HepG2 (cell line): ENCODE data around the gene YLPM1. TPM values are rescaled to one million over a fixed set of nuclear protein-coding genes. Genes with fewer than 3 reads are reported as not detected.

Experiments
- ATAC-seq: fragments of 200-7000 bp; cut with Tn5 transposase; 3 replicates; pipeline ENCODE4 v1.9.1; 2020; ENCODE audit warnings: mild to moderate bottlenecking, moderate library complexity
- BruUV-seq: library from RNA; stranded (reverse); fragments of 400-500 nt; replicated peaks from 2 replicates; lab custom pipeline; 2021; lab: Mats Ljungman, UMichigan
- CTCF ChIA-PET: fragments of 300-600 bp; formaldehyde crosslinking; extraction: SDS; loops from one replicate; lab custom pipeline; 2021; ENCODE audit warnings: low total read pairs, inconsistent platforms, low intra/inter-chr PET ratio; lab: Yijun Ruan, JAX
- POLR2A ChIA-PET: fragments of 350-600 bp; sonication (Branson Sonifier 250); formaldehyde crosslinking; loops from one replicate; lab custom pipeline; 2020; ENCODE audit warnings: antibody characterized with exemption, inconsistent platforms; lab: Yijun Ruan, JAX
- DNase-seq: peaks from one replicate; pipeline ENCODE4 v3.0.0-alpha.2; 2015; ENCODE audit warnings: low spot score
- FAIRE-seq: peaks from 3 replicates; lab custom pipeline; 2011; peaks lifted over from hg19 to GRCh38; lab: Jason Lieb, UNC
- H2AFZ ChIP-seq: one replicate; pipeline ENCODE4 v1.6.1; 2011; ENCODE audit warnings: low read length, inconsistent platforms
- H3K27ac ChIP-seq: fragments of 300-600 bp; 3 replicates; pipeline ENCODE4 v1.8.0; 2011; ENCODE audit warnings: mixed run types, mild to moderate bottlenecking, mixed read lengths, low read length, inconsistent platforms; ENCODE audit not compliant: insufficient read depth; ENCODE audit errors: extremely low read length
- H3K27me3 ChIP-seq, 2 experiments: fragments of 200-600 bp in 1 of 2; 2 replicates in 1 of 2; 3 replicates in 1 of 2; pipeline versions ENCODE4 v1.6.0 to v1.8.0; 2011; ENCODE audit warnings: low read length in 2 of 2, mild to moderate bottlenecking in 2 of 2, moderate library complexity in 2 of 2, inconsistent platforms in 1 of 2; ENCODE audit not compliant: insufficient read depth in 2 of 2, control insufficient read depth in 1 of 2
- H3K36me3 ChIP-seq, 2 experiments: fragments of 200-600 bp in 1 of 2; replicated peaks in 1 of 2; 2 replicates in 1 of 2; 3 replicates in 1 of 2; pipeline versions ENCODE4 v1.5.1 to v1.8.0; 2011; ENCODE audit warnings: low read length in 2 of 2, inconsistent platforms in 1 of 2; ENCODE audit not compliant: insufficient read depth in 2 of 2, control insufficient read depth in 1 of 2
- H3K4me1 ChIP-seq: 2 replicates; pipeline ENCODE4 v1.5.1; 2012; ENCODE audit warnings: low read length, inconsistent platforms; ENCODE audit not compliant: insufficient read depth
- H3K4me2 ChIP-seq: 2 replicates; pipeline ENCODE4 v1.6.0; 2011; ENCODE audit warnings: low read depth, low read length, inconsistent platforms
- H3K4me3 ChIP-seq, 3 experiments: fragments of 200-600 bp in 1 of 3; sonication (generic), shearing (Covaris generic) in 1 of 3; replicated peaks in 1 of 3; 2 replicates each; pipeline ENCODE4 v1.5.1; 2011 to 2016; ENCODE audit warnings: low read length in 3 of 3, inconsistent platforms in 2 of 3, low read depth in 2 of 3, mild to moderate bottlenecking in 2 of 3, control low read depth in 1 of 3, mixed read lengths in 1 of 3; ENCODE audit not compliant: insufficient read depth in 1 of 3
- H3K79me2 ChIP-seq: one replicate; pipeline ENCODE4 v1.6.1; 2011; ENCODE audit warnings: low read length, inconsistent platforms; ENCODE audit not compliant: insufficient read depth
- H3K9ac ChIP-seq: 2 replicates; pipeline ENCODE4 v1.6.0; 2011; ENCODE audit warnings: mild to moderate bottlenecking, low read depth, low read length, inconsistent platforms; ENCODE audit not compliant: insufficient read depth
- H3K9me3 ChIP-seq: 2 replicates; pipeline ENCODE4 v1.5.1; 2012; ENCODE audit warnings: mild to moderate bottlenecking, low read length
- H4K20me1 ChIP-seq: 2 replicates; pipeline ENCODE4 v1.6.0; 2011; ENCODE audit warnings: inconsistent platforms, mild to moderate bottlenecking, low read length, moderate library complexity; ENCODE audit not compliant: insufficient read depth
- CENPX ChIP-seq: sonication (generic); formaldehyde crosslinking; IDR thresholded peaks from 2 replicates; pipeline ENCODE4 v1.9.0; 2021; ENCODE audit warnings: mild to moderate bottlenecking, missing genetic modification reagents, moderate library complexity
- DNMT3B ChIP-seq: conservative IDR thresholded peaks from 2 replicates; pipeline ENCODE4 v1.6.1; 2016; ENCODE audit warnings: missing biosample characterization, control low read depth
- FLYWCH1 ChIP-seq: sonication (generic); formaldehyde crosslinking; IDR thresholded peaks from 2 replicates; pipeline ENCODE4 v1.8.1; 2023; ENCODE audit warnings: mild to moderate bottlenecking, missing genetic modification reagents
- KLF16 ChIP-seq, 2 experiments: sonication (generic) in 1 of 2; formaldehyde crosslinking in 1 of 2; IDR thresholded peaks; 2 replicates each; pipeline versions ENCODE4 v1.6.1 to v1.8.0; 2016 to 2023; ENCODE audit warnings: missing genetic modification reagents in 2 of 2, missing compliant biosample characterization in 1 of 2
- MXI1 ChIP-seq: IDR thresholded peaks from 3 replicates; pipeline ENCODE4 v1.6.1; 2012; ENCODE audit warnings: low read depth, low read length, inconsistent platforms, borderline replicate concordance
- NFE2 ChIP-seq: sonication (generic); formaldehyde crosslinking; IDR thresholded peaks from 2 replicates; pipeline ENCODE4 v1.4.0; 2020; ENCODE audit warnings: missing genetic modification reagents
- SMYD3 ChIP-seq: sonication (generic); formaldehyde crosslinking; IDR thresholded peaks from 2 replicates; pipeline ENCODE4 v1.8.1; 2023; ENCODE audit warnings: mild to moderate bottlenecking, missing genetic modification reagents
- ZFP36 ChIP-seq: fragments of 150-350 bp; IDR thresholded peaks from 2 replicates; pipeline ENCODE4 v1.6.1; 2018; ENCODE audit warnings: borderline replicate concordance, low read length, low read depth; ENCODE audit not compliant: partially characterized antibody
- WGBS: methylation state at CpG from one replicate; pipeline ENCODE4 v1.1.6; 2017; ENCODE audit warnings: low lambda C conversion rate; 5-methylcytosine and 5-hydroxymethylcytosine counted together
- in situ Hi-C: cut with HindIII; loops from 2 replicates; pipeline ENCODE4 v1.10.0; 2017; ENCODE audit warnings: low pct_unique_long_range_greater_than_20kb; ENCODE audit not compliant: extremely low pct_ligation_motif_present
- intact Hi-C: fragments of 100-400 bp; cut with micrococcal nuclease; formaldehyde crosslinking; loops from one replicate; pipeline ENCODE4 v1.10.0; 2022; ENCODE audit not compliant: unreplicated experiment
- polyA plus RNA-seq, 8 experiments: library from polyadenylated mRNA; depleted of rRNA in 3 of 8; stranded (reverse) in 7 of 8; unstranded in 1 of 8; fragments of >200 nt; fragmentation: Illumina TruSeq in 4 of 8; extraction: Trizol in 4 of 8; gene quantifications; 2 replicates each; pipeline versions ENCODE4 v1.2.1 to v1.2.3, GENCODE V29; 2011 to 2016; ENCODE audit warnings: low read depth in 4 of 8, missing spikeins in 1 of 8, mixed read lengths in 1 of 8; ENCODE audit not compliant: insufficient read depth in 1 of 8
- total RNA-seq, 5 experiments: library from RNA; depleted of rRNA; stranded (reverse); fragments of >200 nt; fragmentation: Illumina TruSeq; extraction: Trizol; gene quantifications; 2 replicates each; pipeline ENCODE4 v1.2.3, GENCODE V29; 2016; ENCODE audit warnings: low read depth in 1 of 5
- TF ChIP-seq, protein P1 (sequence below): sonication (generic); formaldehyde crosslinking; IDR thresholded peaks from 2 replicates; pipeline ENCODE4 v1.4.0; 2020; ENCODE audit warnings: missing genetic modification reagents
- TF ChIP-seq, protein P2 (sequence below): sonication (generic); formaldehyde crosslinking; IDR thresholded peaks from 2 replicates; pipeline ENCODE4; 2020; ENCODE audit warnings: missing genetic modification reagents, mild to moderate bottlenecking, borderline replicate concordance
- TF ChIP-seq, protein P3 (sequence below): sonication (generic); formaldehyde crosslinking; IDR thresholded peaks from 2 replicates; pipeline ENCODE4 v1.4.0; 2020; ENCODE audit warnings: missing genetic modification reagents
- TF ChIP-seq, protein P4 (sequence below): sonication (generic); formaldehyde crosslinking; IDR thresholded peaks from 2 replicates; pipeline ENCODE4 v1.4.0; 2020; ENCODE audit warnings: missing genetic modification reagents

Gene YLPM1
- total and polyA plus RNA-seq, 2 of the 13 experiments (the other 11 are each of a cell fraction or from before 2014, with no cell fraction given): 6.7 to 21.9 TPM

DNA sequence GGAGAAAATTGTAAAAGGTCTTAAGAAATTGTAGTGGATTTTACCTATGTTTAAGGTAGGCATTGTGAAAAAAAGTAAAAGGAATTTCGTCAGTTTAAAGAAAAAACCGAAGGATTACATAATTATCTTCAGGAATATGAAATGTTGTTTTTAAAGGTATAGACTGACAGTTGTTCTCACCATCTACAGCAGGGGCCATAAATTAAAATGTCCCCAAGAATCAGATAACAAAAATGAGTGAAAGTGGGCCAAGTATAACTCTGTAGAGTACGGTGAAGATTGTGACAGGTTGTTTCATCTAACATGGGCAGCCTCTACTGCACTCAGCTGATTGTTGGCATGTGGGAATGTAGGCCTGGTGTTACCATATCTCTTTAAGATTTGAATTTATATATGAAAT, 38.3 kb downstream of the YLPM1 start:
- BruUV-seq: no TSS peak
- 98% methylated on average over 3 of the region's 3 CpGs for WGBS
- H3K4me2 ChIP-seq: no peak overlapping the region
- CTCF ChIA-PET: no interaction called here
- FAIRE-seq (no peak), ATAC-seq (no peak), DNase-seq (no peak)
- H3K27me3 ChIP-seq: no peaks in the 10 kb centered on the region
- peaks cover 17 to 57% of the 10 kb centered on the region in 2 experiments for H3K36me3 ChIP-seq
- H3K79me2 ChIP-seq: no peaks in the 10 kb centered on the region
- in situ Hi-C loops: no loop called here
- POLR2A ChIA-PET: no interaction called here
- 0 out of 2 replicates have a peak, but pooled peaks cover 2% of the 10 kb centered on the region for H4K20me1 ChIP-seq
- H2AFZ ChIP-seq: no peak overlapping the region
- H3K4me1 ChIP-seq: no peaks in the 10 kb centered on the region
- no peaks in the 10 kb centered on the region for H3K9me3 ChIP-seq
- intact Hi-C loops: loop anchor here (5.0 kb wide), 1 partner anchor 299 kb away; no protein-coding TSS in a partner anchor
- H3K27ac ChIP-seq: no peak overlapping the region
- H3K9ac ChIP-seq: no peak overlapping the region
- H3K4me3 ChIP-seq: no peak overlapping the region
- TF ChIP-seq, protein P1, sequence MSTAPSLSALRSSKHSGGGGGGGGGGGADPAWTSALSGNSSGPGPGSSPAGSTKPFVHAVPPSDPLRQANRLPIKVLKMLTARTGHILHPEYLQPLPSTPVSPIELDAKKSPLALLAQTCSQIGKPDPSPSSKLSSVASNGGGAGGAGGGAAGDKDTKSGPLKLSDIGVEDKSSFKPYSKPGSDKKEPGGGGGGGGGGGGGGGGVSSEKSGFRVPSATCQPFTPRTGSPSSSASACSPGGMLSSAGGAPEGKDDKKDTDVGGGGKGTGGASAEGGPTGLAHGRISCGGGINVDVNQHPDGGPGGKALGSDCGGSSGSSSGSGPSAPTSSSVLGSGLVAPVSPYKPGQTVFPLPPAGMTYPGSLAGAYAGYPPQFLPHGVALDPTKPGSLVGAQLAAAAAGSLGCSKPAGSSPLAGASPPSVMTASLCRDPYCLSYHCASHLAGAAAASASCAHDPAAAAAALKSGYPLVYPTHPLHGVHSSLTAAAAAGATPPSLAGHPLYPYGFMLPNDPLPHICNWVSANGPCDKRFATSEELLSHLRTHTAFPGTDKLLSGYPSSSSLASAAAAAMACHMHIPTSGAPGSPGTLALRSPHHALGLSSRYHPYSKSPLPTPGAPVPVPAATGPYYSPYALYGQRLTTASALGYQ (CRISPR knock-in tag): no peak
- TF ChIP-seq, protein P2, sequence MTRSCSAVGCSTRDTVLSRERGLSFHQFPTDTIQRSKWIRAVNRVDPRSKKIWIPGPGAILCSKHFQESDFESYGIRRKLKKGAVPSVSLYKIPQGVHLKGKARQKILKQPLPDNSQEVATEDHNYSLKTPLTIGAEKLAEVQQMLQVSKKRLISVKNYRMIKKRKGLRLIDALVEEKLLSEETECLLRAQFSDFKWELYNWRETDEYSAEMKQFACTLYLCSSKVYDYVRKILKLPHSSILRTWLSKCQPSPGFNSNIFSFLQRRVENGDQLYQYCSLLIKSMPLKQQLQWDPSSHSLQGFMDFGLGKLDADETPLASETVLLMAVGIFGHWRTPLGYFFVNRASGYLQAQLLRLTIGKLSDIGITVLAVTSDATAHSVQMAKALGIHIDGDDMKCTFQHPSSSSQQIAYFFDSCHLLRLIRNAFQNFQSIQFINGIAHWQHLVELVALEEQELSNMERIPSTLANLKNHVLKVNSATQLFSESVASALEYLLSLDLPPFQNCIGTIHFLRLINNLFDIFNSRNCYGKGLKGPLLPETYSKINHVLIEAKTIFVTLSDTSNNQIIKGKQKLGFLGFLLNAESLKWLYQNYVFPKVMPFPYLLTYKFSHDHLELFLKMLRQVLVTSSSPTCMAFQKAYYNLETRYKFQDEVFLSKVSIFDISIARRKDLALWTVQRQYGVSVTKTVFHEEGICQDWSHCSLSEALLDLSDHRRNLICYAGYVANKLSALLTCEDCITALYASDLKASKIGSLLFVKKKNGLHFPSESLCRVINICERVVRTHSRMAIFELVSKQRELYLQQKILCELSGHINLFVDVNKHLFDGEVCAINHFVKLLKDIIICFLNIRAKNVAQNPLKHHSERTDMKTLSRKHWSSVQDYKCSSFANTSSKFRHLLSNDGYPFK (CRISPR knock-in tag): no peak
- TF ChIP-seq CENPX (CRISPR knock-in tag) (no peak), DNMT3B (no peak), MXI1 (no peak), ZFP36 (no peak), SMYD3 (no peak), FLYWCH1 (CRISPR knock-in tag) (no peak), NFE2 (no peak), KLF16 (CRISPR knock-in tag; IDR thresholded peaks at IDR 0.05) (no peak)
- TF ChIP-seq, protein P3, sequence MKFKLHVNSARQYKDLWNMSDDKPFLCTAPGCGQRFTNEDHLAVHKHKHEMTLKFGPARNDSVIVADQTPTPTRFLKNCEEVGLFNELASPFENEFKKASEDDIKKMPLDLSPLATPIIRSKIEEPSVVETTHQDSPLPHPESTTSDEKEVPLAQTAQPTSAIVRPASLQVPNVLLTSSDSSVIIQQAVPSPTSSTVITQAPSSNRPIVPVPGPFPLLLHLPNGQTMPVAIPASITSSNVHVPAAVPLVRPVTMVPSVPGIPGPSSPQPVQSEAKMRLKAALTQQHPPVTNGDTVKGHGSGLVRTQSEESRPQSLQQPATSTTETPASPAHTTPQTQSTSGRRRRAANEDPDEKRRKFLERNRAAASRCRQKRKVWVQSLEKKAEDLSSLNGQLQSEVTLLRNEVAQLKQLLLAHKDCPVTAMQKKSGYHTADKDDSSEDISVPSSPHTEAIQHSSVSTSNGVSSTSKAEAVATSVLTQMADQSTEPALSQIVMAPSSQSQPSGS (CRISPR knock-in tag): no peak
- TF ChIP-seq, protein P4, sequence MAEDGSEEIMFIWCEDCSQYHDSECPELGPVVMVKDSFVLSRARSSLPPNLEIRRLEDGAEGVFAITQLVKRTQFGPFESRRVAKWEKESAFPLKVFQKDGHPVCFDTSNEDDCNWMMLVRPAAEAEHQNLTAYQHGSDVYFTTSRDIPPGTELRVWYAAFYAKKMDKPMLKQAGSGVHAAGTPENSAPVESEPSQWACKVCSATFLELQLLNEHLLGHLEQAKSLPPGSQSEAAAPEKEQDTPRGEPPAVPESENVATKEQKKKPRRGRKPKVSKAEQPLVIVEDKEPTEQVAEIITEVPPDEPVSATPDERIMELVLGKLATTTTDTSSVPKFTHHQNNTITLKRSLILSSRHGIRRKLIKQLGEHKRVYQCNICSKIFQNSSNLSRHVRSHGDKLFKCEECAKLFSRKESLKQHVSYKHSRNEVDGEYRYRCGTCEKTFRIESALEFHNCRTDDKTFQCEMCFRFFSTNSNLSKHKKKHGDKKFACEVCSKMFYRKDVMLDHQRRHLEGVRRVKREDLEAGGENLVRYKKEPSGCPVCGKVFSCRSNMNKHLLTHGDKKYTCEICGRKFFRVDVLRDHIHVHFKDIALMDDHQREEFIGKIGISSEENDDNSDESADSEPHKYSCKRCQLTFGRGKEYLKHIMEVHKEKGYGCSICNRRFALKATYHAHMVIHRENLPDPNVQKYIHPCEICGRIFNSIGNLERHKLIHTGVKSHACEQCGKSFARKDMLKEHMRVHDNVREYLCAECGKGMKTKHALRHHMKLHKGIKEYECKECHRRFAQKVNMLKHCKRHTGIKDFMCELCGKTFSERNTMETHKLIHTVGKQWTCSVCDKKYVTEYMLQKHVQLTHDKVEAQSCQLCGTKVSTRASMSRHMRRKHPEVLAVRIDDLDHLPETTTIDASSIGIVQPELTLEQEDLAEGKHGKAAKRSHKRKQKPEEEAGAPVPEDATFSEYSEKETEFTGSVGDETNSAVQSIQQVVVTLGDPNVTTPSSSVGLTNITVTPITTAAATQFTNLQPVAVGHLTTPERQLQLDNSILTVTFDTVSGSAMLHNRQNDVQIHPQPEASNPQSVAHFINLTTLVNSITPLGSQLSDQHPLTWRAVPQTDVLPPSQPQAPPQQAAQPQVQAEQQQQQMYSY: no peak
